Fibroblast of villous mesenchyme (primary cell): ENCODE data around the gene NPAS2. TPM values are rescaled to one million over a fixed set of nuclear protein-coding genes. Genes with fewer than 3 reads are reported as not detected.

Experiments
- DNase-seq: peaks from one replicate; pipeline ENCODE4 v3.0.0-alpha.2; 2010; ENCODE audit warnings: low read depth
- H3K4me3 ChIP-seq: 2 replicates; pipeline ENCODE4 v1.5.1; 2011; ENCODE audit warnings: low read depth, mild to moderate bottlenecking, low read length
- CTCF ChIP-seq: IDR thresholded peaks from 2 replicates; pipeline ENCODE4 v1.5.1; 2012; ENCODE audit warnings: low read depth, mild to moderate bottlenecking, low read length; ENCODE audit not compliant: insufficient read depth
- total RNA-seq: library from RNA; depleted of rRNA; stranded (reverse); fragments of >200 nt; gene quantifications from 2 replicates; pipeline ENCODE4 v1.2.3, GENCODE V29; 2012

Gene NPAS2
- total RNA-seq, 1 donor = 17.3 TPM

GRCh38 chr2:101012054-101012705 is 192.2 kb downstream of the NPAS2 start:
- no peak overlapping the region for H3K4me3 ChIP-seq
- TF ChIP-seq CTCF = no peak
- DNase-seq = no peak

- TF ChIP-seq CTCF = peak; percentile 76
- H3K4me3 ChIP-seq = no peak overlapping the region
- peak; percentile 54 for DNase-seq
Observed at GRCh38 chr2:101012706-101013181, 192.8 kb downstream of the NPAS2 start.

GRCh38 chr2:101014264-101014857 is 194.4 kb downstream of the NPAS2 start:
- no peak for TF ChIP-seq CTCF
- no peak overlapping the region for H3K4me3 ChIP-seq
- no peak for DNase-seq

GRCh38 chr2:101017371-101017770 is 197.4 kb downstream of the NPAS2 start:
- no peak for DNase-seq
- TF ChIP-seq CTCF = no peak

GRCh38 chr2:101018934-101019333 is 199.0 kb downstream of the NPAS2 start:
- DNase-seq = no peak
- TF ChIP-seq CTCF = no peak
- H3K4me3 ChIP-seq = no peak overlapping the region

More at GRCh38 chr2:101017371-101017770, 197.4 kb downstream of the NPAS2 start:
- no peak overlapping the region for H3K4me3 ChIP-seq

- no peak for TF ChIP-seq CTCF
- no peak for DNase-seq
- no peak overlapping the region for H3K4me3 ChIP-seq
Observed at GRCh38 chr2:101022221-101022620, 202.3 kb downstream of the NPAS2 start.
